ENCODE measurements around the gene POLR3A. TPM values are rescaled to one million over a fixed set of nuclear protein-coding genes. Genes with fewer than 3 reads are reported as not detected.

The POLR3A gene
- total RNA-seq, 1 experiment from 2014 or later: 25.5 TPM

GRCh38 chr10:78038791-78039547, 9.7 kb upstream of the POLR3A start:
- CTCF ChIA-PET: interaction anchor here (0.6 kb wide), 1 partner anchor 8 kb away, joined by 3 read pairs; no protein-coding TSS in a partner anchor

GRCh38 chr10:78038105-78038504, 8.8 kb upstream of the POLR3A start:
- peaks cover 19% of the 10 kb centered on the region for H3K36me3 ChIP-seq (ENCODE audit: control insufficient read depth, insufficient read depth, low read length)
- Mint-ChIP-seq H3K27me3 (ENCODE audit: insufficient read depth, unreplicated experiment) (no peaks in the 10 kb centered on the region), H3K4me3 (ENCODE audit: unreplicated experiment) (no peak overlapping the region), H3K36me3 (ENCODE audit: insufficient read depth, unreplicated experiment) (peaks cover 98% of the 10 kb centered on the region), H3K27ac (ENCODE audit: unreplicated experiment) (no peak overlapping the region), H3K4me1 (ENCODE audit: low read depth, unreplicated experiment) (peaks cover 23% of the 10 kb centered on the region), H3K9me3 (ENCODE audit: unreplicated experiment) (no peaks in the 10 kb centered on the region)
- POLR2A ChIA-PET: no interaction called here
- DNase-seq: no peak
- H3K27me3 ChIP-seq (replicated peaks; ENCODE audit: control insufficient read depth, insufficient read depth, low read length): no peaks in the 10 kb centered on the region
- H3K4me1 ChIP-seq: peaks cover 16% of the 10 kb centered on the region
- no peak overlapping the region for H3K4me3 ChIP-seq (ENCODE audit: low read depth, low read length)
- CTCF ChIA-PET: no interaction called here
- no TSS peak for BruUV-seq (replicated peaks)
- intact Hi-C loops (cut with micrococcal nuclease; ENCODE audit: unreplicated experiment): no loop called here
- TF ChIP-seq CTCF (IDR thresholded peaks at IDR 0.05; ENCODE audit: insufficient read depth in 1 of 2, low read depth in 1 of 2, low read length in 1 of 2, severe bottlenecking in 1 of 2, unreplicated experiment in 1 of 2): no peak
- H3K9me3 ChIP-seq: no peaks in the 10 kb centered on the region

More at GRCh38 chr10:78038791-78039547, 9.7 kb upstream of the POLR3A start:
- H3K9me3 ChIP-seq: no peaks in the 10 kb centered on the region
- H3K9me3 Mint-ChIP-seq (ENCODE audit: unreplicated experiment): no peaks in the 10 kb centered on the region
- POLR2A ChIA-PET: no interaction called here
- no peak overlapping the region for H3K27ac Mint-ChIP-seq (ENCODE audit: unreplicated experiment)
- H3K27me3 Mint-ChIP-seq (ENCODE audit: insufficient read depth, unreplicated experiment): no peaks in the 10 kb centered on the region
- H3K4me3 ChIP-seq (ENCODE audit: low read depth, low read length): no peak overlapping the region
- no TSS peak for BruUV-seq (replicated peaks)
- no peaks in the 10 kb centered on the region for H3K27me3 ChIP-seq (replicated peaks; ENCODE audit: control insufficient read depth, insufficient read depth, low read length)
- DNase-seq: no peak
- no peak for TF ChIP-seq CTCF (IDR thresholded peaks at IDR 0.05; ENCODE audit: insufficient read depth in 1 of 2, low read depth in 1 of 2, low read length in 1 of 2, severe bottlenecking in 1 of 2, unreplicated experiment in 1 of 2)
- H3K36me3 Mint-ChIP-seq (ENCODE audit: insufficient read depth, unreplicated experiment): peaks cover 100% of the 10 kb centered on the region
- H3K4me1 ChIP-seq: peaks cover 16% of the 10 kb centered on the region
- intact Hi-C loops (cut with micrococcal nuclease; ENCODE audit: unreplicated experiment): no loop called here
- H3K36me3 ChIP-seq (ENCODE audit: control insufficient read depth, insufficient read depth, low read length): peaks cover 19% of the 10 kb centered on the region
- no peak overlapping the region for H3K4me3 Mint-ChIP-seq (ENCODE audit: unreplicated experiment)
- peaks cover 23% of the 10 kb centered on the region for H3K4me1 Mint-ChIP-seq (ENCODE audit: low read depth, unreplicated experiment)

- peaks cover 14% of the 10 kb centered on the region for H3K36me3 ChIP-seq (ENCODE audit: control insufficient read depth, insufficient read depth, low read length)
- POLR2A ChIA-PET: interaction anchor here (0.7 to 0.8 kb wide), 2 partner anchors 11 to 449 kb away, joined by 4 to 5 read pairs; no protein-coding TSS in a partner anchor
These were observed 6.7 kb upstream of the POLR3A start for GRCh38 chr10:78035933-78036583.

More at GRCh38 chr10:78035933-78036583, 6.7 kb upstream of the POLR3A start:
- CTCF ChIA-PET: no interaction called here
- H3K27ac Mint-ChIP-seq (ENCODE audit: unreplicated experiment): peak overlapping the region; percentile 29
- no peak for DNase-seq
- H3K9me3 ChIP-seq: no peaks in the 10 kb centered on the region
- no TSS peak for BruUV-seq (replicated peaks)
- H3K4me1 ChIP-seq: peaks cover 16% of the 10 kb centered on the region
- no peaks in the 10 kb centered on the region for H3K9me3 Mint-ChIP-seq (ENCODE audit: unreplicated experiment)
- peak overlapping the region; percentile 92 for H3K4me3 Mint-ChIP-seq (ENCODE audit: unreplicated experiment)
- peaks cover 20% of the 10 kb centered on the region for H3K4me1 Mint-ChIP-seq (ENCODE audit: low read depth, unreplicated experiment)
- intact Hi-C loops (cut with micrococcal nuclease; ENCODE audit: unreplicated experiment): no loop called here
- no peak for TF ChIP-seq CTCF (IDR thresholded peaks at IDR 0.05; ENCODE audit: insufficient read depth in 1 of 2, low read depth in 1 of 2, low read length in 1 of 2, severe bottlenecking in 1 of 2, unreplicated experiment in 1 of 2)
- no peaks in the 10 kb centered on the region for H3K27me3 ChIP-seq (replicated peaks; ENCODE audit: control insufficient read depth, insufficient read depth, low read length)
- H3K4me3 ChIP-seq (ENCODE audit: low read depth, low read length): no peak overlapping the region
- no peaks in the 10 kb centered on the region for H3K27me3 Mint-ChIP-seq (ENCODE audit: insufficient read depth, unreplicated experiment)
- H3K36me3 Mint-ChIP-seq (ENCODE audit: insufficient read depth, unreplicated experiment): peaks cover 77% of the 10 kb centered on the region

Data from Caco-2 (cell line).